Daoy (cell line): Measurements from ENCODE around the gene GNPTG. TPM values are rescaled to one million over a fixed set of nuclear protein-coding genes. Genes with fewer than 3 reads are reported as not detected.

Source experiments
- DNase-seq: peaks from one replicate; pipeline ENCODE4 v3.0.0-alpha.2; 2015; ENCODE audit warnings: low read depth
- total RNA-seq: library from RNA; depleted of rRNA; stranded (reverse); fragments of >200 nt; shearing (Covaris generic); gene quantifications from 2 replicates; pipeline ENCODE4 v1.2.3, GENCODE V29; 2014

Gene GNPTG
- total RNA-seq, 1 experiment from 2014 or later, result 15.9 TPM

DNA sequence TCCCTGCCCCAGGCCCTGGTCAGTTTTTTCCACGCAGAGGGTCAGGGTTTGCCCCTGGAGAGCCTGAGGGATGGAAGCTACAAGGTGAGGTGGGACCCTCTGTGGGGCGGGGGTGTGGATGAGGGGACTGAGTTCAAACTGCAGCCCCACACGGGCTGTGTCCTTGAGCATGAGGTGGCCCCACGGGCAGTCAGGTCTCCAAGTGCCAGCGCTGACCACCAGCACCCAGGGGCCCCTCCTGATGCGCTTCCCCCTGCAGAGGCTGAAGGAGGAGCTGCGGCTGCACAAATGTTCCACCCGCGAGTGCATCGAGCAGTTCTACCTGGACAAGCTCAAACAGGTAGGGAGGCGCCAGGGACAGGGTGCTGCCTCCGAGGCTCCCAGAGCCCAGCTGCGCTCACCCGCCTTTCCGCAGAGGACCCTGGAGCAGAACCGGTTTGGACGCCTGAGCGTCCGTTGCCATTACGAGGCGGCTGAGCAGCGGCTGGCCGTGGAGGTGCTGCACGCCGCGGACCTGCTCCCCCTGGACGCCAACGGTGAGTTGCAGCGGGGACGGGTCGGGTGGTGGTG lies 4.4 kb upstream of the GNPTG start:
- no peak for DNase-seq

DNA sequence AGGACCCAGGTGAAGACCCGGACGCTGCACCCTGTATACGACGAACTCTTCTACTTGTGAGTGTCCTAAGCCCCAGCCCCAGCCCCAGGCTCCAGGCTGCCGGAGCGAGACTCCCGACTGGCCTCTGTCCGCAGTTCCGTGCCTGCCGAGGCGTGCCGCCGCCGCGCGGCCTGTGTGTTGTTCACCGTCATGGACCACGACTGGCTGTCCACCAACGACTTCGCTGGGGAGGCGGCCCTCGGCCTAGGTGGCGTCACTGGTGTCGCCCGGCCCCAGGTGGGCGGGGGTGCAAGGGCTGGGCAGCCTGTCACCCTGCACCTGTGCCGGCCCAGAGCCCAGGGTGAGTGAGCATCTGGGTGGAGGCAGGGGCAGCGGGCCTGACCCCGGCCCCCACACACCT lies 3.8 kb upstream of the GNPTG start:
- DNase-seq, result no peak

- DNase-seq, result no peak
These were observed 3.3 kb upstream of the GNPTG start for GRCh38 chr16:1348441-1348840.

DNA sequence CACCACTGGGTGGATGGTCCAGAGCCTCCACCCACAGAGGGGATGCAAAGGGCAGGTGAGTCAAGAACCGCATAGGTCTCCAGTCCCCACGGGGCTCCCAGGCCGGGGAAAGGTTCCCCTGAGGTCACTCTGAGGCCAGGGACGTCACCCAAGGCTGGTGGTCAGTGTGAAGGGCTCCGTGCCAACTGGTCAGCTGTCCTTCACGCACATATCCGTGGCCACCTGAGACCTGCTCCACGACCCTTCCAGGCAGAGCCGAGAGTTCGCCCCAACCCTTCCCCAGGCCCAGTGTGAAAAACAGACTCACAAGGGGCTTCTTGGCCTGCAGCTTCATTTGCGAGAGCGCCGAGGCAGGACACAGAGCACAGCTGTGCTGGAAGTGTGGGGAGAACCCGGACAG lies 2.8 kb upstream of the GNPTG start:
- no peak for DNase-seq

DNA sequence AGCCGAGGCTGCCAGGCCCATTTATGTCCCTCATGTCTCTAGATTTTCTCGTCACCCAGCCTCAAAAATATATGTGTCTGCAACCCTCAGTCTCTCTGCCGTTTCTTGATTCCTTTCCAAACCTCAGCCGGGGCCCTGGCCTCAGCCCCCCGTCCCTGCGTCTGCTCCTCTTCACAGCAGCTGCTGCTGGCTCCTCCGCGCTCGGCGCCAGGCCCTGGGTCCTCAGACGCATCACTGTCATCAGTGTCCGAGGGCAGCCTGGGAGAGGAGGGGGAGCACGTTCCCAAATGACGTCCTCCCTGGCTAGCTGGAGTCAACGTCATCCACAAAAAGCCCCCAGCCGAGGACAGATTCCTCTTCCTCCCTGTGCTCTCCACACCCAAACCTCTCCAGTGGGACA lies 2.4 kb upstream of the GNPTG start:
- DNase-seq, result no peak

DNA sequence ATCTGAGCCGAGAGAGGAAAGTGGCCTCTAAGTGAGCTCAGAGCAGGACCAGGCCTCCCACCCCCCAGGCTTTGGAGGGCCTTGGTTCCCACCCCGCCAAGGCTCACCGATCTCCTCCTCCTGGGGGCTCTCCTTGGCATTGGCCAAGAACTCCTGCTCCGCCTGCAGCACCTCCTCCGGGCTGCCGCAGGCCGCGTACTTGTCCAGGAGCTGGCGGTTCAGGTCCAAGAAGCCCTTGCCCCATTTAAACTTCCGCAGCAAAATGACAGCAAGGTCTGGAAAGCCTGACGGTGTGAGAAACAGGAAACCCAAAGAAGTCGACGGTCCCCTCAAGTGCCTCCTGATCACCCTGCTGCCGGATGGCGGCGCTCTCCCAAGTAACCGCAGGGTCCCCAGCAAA lies 1.8 kb upstream of the GNPTG start:
- no peak for DNase-seq

- DNase-seq, result no peak
These were observed 1.0 kb upstream of the GNPTG start for GRCh38 chr16:1350691-1351090.

- DNase-seq, result no peak
These were observed 533 bp upstream of the GNPTG start for GRCh38 chr16:1351215-1351581.

DNA sequence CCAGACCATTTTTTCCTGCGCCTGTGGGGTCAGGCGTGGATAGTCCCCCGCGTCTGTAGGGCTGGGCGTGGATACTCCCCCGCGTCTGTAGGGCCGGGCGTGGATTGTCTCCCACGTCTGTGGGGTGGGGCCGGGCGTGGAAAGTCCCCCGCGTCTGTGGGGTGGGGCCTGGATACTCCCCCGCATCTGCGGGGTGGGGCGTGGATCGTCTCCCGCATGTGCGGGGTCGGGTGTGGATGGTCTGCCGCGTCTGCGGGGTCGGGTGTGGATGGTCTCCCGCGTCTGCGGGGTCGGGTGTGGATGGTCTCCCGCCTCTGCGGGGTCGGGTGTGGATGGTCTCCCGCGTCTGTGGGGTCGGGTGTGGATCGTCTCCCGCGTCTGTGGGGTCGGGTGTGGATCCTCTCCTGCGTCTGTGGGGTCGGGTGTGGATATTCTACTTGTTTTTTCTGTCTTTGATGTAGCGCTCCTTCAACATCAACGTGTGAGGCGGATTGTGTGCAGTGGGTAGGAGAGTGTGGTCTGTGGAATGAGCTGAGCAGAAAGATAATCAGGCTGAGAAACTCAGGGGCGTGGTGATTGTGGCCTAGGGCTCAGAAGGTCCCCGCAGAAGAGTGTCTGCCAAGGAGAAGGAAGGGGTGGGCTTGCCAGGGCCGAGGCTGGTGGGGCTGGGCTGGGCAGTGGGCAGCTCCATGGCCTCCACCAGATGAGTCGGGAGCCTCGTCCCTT lies 3.2 kb downstream of the GNPTG start:
- no peak for DNase-seq

DNA sequence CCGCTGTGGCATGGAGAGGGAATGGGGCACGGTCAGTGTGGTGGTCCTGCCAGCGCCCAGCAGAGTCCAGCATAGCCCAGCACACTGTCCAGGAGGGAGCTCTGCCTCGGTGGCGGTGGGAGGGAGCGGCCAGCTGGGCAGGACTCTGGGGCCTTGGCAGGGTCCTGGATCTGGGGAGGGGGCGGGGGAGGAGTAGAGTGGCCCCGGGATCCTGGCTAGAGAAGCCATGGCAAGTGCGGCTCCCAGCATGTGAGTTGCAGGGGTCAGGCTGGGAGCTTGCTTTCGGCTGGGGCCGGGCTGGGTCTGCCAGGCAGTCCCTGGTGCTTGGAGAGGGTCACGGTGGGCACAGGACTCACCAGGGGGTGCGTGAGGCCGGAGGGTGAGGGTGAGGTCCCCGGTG lies 3.9 kb downstream of the GNPTG start:
- DNase-seq, result no peak

- no peak for DNase-seq
These were observed 4.5 kb downstream of the GNPTG start for GRCh38 chr16:1356061-1356900.

GRCh38 chr16:1357906-1358566 lies 6.3 kb downstream of the GNPTG start:
- DNase-seq, result no peak

DNA sequence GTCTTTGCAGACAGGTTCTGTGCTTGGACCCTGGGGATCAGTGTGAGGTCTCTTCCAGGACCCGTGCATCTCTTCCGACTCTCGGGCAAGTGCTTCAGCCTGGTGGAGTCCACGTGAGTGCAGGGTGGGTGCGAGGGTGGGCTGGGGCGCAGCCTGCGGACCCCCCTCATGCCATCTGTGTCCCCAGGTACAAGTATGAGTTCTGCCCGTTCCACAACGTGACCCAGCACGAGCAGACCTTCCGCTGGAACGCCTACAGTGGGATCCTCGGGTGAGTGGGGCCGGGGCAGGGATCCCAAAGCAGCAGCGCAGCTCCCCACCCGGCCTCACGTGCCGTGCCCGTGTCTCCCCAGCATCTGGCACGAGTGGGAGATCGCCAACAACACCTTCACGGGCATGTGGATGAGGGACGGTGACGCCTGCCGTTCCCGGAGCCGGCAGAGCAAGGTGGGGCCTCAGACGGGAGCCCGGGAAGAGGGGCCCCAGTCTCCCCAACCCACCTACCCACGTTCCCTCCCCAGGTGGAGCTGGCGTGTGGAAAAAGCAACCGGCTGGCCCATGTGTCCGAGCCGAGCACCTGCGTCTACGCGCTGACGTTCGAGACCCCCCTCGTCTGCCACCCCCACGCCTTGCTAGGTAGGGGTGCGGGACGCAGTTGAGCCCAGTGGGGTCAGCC lies 10.1 kb downstream of the GNPTG start:
- DNase-seq, result no peak

- no peak for DNase-seq
These were observed 11.1 kb downstream of the GNPTG start for GRCh38 chr16:1362807-1363206.

DNA sequence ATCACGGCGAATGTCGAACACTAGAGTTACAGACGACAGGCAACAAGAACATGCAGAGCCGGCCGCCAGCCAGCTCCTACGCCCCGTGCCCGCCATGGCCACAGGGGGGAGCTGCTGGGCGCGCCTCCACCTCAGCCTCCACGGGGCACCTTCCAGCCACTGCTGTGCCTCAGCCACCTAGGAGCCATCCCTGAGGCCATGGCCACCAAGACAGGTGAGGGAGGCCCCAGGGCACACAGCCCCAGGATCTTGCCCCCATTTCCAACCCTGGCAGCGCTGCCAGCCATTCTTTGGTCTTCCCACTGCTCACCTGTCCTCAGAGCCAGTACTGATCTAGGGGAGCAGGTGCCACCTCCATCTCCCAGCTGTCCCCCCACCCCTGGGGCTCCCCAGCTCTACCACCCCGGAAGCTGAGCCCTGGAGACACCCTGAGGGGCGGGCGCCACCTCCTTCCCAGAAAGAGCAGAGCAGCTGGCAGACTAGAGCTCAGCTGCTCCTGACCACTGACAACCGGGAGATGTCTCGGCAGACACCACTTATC lies 11.8 kb downstream of the GNPTG start:
- DNase-seq, result peak; percentile 51

DNA sequence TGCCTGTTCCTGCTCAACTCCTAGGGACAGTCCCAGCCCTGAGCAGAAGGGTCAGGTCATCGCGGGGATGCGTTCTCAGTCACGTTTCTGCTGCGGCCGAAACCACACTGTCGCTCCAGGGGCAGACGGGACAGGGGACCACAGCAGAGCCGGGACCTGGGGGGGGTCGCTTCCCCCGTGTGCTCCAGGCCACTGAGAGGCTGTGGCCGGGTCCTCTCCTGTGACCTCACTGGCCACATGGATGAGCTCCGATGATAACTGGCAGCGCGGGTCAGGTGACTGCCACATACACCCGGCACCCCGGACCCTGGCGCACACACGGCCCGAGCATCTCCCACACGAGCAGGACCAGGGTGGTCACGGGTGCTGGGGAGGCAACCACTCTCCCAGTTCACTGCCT lies 12.8 kb downstream of the GNPTG start:
- no peak for DNase-seq

- DNase-seq, result no peak
These were observed 14.5 kb downstream of the GNPTG start for GRCh38 chr16:1366060-1366711.

GRCh38 chr16:1366712-1367299 lies 15.1 kb downstream of the GNPTG start:
- no peak for DNase-seq

- no peak for DNase-seq
These were observed 15.9 kb downstream of the GNPTG start for GRCh38 chr16:1367486-1368174.
